Lower leg skin (tissue), 4 donors: ENCODE measurements around the gene ULBP2. TPM values are rescaled to one million over a fixed set of nuclear protein-coding genes. Genes with fewer than 3 reads are reported as not detected.

Experiments used
- DNase-seq, 2 donors: peaks; one replicate each; pipeline ENCODE4 v3.0.0-alpha.2; 2019; ENCODE audit warnings: low spot score in 2 of 2
- H3K4me3 ChIP-seq: fragments of 200-600 bp; sonication (generic); 2 replicates; pipeline ENCODE4 v1.5.1; 2017; ENCODE audit warnings: mild to moderate bottlenecking, low read depth; ENCODE audit not compliant: poor library complexity, severe bottlenecking
- POLR2A ChIP-seq, 2 donors: fragments of 450-650 bp; IDR thresholded peaks; one replicate each; pipeline ENCODE4 v1.6.1; 2016 to 2017; ENCODE audit warnings: antibody characterized with exemption in 2 of 2, mild to moderate bottlenecking in 1 of 2, moderate library complexity in 1 of 2
- WGBS, 2 donors: methylation state at CpG; one replicate each; pipeline ENCODE4 v1.1.5; 2018; 5-methylcytosine and 5-hydroxymethylcytosine counted together
- intact Hi-C: fragments of 100-400 bp; cut with DNase I; formaldehyde crosslinking; loops from one replicate; pipeline ENCODE4 v1.15.0; 2023; ENCODE audit warnings: low total_unique reads
- total RNA-seq, 4 donors: library from RNA; depleted of rRNA; stranded (reverse); fragments of >200 nt; gene quantifications; one replicate each; pipeline ENCODE4 v1.1.0, GENCODE V29; 2016
- TF ChIP-seq, protein P1 (sequence below), 3 donors: fragments of 450-650 bp; IDR thresholded peaks; one replicate each; pipeline ENCODE4 v1.5.1; 2016; ENCODE audit warnings: antibody characterized with exemption in 3 of 3, mild to moderate bottlenecking in 3 of 3, moderate library complexity in 2 of 3

The ULBP2 gene
- total RNA-seq, 4 donors from 2014 or later, result 0.25 to 0.68 TPM; not detected in 2

DNA sequence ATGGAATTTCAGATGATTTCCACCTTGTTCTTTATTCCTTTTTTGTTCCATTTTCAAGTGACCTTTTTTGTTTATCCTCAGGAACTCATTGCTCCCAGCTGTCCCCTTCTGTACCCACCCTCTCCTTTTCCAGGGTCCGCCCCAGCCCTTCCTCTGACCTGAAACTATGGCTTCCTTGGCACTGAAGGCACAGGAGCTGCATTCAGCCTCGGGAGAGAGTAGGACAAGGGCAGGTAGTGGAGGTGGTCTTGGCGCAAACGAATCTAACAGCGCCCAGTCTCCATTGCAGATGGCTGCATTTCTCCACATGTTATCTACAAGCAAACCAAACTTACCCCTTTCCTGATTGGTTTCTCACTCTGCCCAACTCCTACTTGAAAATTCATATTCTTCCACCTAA, 8.8 kb upstream of the ULBP2 start:
- no peak overlapping the region for H3K4me3 ChIP-seq
- DNase-seq, result peak in 1 of 2 donors; percentile 65
- 50 to 70% methylated on average over 5 of the region's 5 CpGs for WGBS, 2 donors
- TF ChIP-seq POLR2A (IDR thresholded peaks at IDR 0.05), result no peak
- TF ChIP-seq, protein P1, sequence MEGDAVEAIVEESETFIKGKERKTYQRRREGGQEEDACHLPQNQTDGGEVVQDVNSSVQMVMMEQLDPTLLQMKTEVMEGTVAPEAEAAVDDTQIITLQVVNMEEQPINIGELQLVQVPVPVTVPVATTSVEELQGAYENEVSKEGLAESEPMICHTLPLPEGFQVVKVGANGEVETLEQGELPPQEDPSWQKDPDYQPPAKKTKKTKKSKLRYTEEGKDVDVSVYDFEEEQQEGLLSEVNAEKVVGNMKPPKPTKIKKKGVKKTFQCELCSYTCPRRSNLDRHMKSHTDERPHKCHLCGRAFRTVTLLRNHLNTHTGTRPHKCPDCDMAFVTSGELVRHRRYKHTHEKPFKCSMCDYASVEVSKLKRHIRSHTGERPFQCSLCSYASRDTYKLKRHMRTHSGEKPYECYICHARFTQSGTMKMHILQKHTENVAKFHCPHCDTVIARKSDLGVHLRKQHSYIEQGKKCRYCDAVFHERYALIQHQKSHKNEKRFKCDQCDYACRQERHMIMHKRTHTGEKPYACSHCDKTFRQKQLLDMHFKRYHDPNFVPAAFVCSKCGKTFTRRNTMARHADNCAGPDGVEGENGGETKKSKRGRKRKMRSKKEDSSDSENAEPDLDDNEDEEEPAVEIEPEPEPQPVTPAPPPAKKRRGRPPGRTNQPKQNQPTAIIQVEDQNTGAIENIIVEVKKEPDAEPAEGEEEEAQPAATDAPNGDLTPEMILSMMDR (IDR thresholded peaks at IDR 0.05), result no peak
- intact Hi-C loops, result loop anchor here (5.0 kb wide), 1 partner anchor 84 kb away; no protein-coding TSS in a partner anchor

DNA sequence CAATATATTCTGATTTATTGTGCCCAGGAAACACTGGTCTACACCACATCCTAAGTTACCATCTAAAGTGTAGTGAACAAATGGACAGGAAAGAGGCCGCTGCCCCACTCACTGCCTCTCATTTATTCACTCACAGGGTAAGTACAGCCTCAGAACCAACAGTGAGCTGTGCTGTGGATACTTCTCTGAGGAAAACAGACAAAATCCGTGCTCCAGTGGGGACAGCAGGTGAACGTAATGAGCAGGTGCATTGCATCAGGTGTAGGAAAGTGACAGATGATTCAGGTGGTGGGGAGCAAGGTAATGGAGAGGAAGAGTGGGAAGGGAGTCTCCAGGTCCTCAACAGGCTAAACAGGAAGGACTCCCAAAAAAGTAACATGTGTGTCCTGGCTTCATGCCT, 8.4 kb upstream of the ULBP2 start:
- peak in 1 of 2 donors; percentile 60 for DNase-seq
- intact Hi-C loops, result loop anchor here (5.0 kb wide), 1 partner anchor 84 kb away; no protein-coding TSS in a partner anchor
- no peak overlapping the region for H3K4me3 ChIP-seq
- WGBS, 2 donors, result 41 to 44% methylated on average over 3 of the region's 3 CpGs
- TF ChIP-seq, protein P1 (IDR thresholded peaks at IDR 0.05), result no peak
- no peak for TF ChIP-seq POLR2A (IDR thresholded peaks at IDR 0.05)

DNA sequence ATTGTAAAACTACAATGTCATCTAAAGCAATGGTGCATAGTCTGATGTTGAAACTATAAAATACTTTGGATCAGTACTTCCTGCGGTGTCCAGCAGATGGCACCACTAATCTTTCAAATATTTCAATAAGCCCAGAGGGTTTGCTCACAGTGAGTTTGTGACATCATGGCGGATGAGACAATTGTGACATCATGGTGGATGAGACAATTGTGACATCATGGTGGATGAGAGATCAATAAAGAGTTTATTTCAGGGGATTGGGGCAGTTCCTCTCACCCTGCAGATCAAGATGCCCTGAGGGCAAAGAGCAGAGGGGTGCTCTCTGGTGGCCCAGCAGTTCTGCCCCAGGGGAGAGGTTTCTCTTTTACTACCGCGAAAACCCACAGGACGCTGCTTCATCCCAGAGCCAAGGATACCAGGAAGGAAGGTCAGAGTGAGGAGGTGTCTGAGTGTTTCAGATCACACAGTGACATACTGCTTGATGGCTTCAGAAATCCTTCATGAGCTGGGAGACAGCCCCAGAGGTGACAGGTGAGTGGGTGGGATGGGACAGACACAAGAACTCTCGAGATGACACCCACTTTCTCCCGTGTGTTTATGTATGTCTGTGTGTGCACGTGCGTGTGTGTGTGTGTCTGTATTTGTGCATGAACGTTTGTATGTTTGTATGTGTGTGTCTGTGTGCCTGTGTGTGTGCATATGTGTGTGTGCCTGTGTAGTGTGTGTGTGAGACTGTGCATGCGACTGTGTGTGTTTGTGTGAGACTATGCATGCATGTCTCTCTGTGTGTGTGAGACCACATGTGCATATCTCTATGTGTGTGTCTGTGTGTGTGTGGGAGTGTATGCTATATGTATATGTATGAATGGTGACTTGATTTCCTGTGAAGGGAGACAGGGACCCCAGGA, 7.3 kb upstream of the ULBP2 start:
- WGBS, 2 donors, result 35 to 37% methylated on average over 11 of the region's 11 CpGs
- intact Hi-C loops, result loop anchor here (5.0 kb wide), 1 partner anchor 83 kb away; no protein-coding TSS in a partner anchor
- TF ChIP-seq POLR2A (IDR thresholded peaks at IDR 0.05), result no peak
- TF ChIP-seq, protein P1 (IDR thresholded peaks at IDR 0.05), result peak in 2 of 3 donors; percentile 4 to 48
- DNase-seq, result peak; percentile 70 to 90
- H3K4me3 ChIP-seq, result no peak overlapping the region

DNA sequence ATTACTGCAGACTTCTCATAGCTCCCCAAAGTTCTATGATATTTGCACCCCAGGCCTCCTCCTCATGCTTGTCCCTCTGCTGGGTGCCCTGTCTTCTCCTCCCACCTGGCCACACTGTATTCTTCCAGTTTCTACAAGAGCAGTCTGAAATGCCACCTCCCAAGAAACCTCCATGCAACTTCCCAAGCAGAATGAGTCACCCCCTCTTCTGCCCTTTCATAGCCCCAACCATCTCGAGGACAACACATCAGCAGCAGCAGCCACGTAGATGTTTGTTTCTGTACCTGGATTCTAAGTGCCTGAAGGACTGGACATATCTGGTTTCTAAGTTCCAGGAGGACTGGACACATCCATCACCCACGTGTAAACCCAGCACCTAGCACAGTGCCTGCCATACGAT, 6.6 kb upstream of the ULBP2 start:
- WGBS, 2 donors, result 55 to 59% methylated on average over 4 of the region's 4 CpGs
- intact Hi-C loops, result no loop called here
- no peak overlapping the region for H3K4me3 ChIP-seq
- DNase-seq, result peak in 1 of 2 donors; percentile 15
- TF ChIP-seq, protein P1 (IDR thresholded peaks at IDR 0.05), result no peak
- no peak for TF ChIP-seq POLR2A (IDR thresholded peaks at IDR 0.05)

DNA sequence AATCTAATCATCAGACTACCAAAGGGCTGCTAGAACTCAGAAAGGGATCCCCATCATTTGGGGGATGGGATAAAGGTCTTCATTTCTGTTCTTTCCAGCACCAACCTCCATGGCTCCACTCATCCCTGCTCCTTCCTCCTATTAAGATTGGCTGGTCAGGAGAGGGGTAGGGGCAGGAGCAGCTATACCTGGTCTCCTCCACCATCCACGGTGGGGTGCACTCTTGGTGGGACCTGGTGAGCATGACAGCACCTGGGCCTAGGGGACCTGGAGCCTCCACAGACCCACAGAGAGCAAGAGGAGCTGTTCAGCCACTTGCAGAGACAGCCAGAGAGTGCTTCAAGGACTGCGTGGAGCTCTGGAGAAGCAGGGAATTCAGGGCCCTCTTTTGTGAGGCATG, 6.1 kb upstream of the ULBP2 start:
- 59 to 63% methylated on average over 2 of the region's 2 CpGs for WGBS, 2 donors
- TF ChIP-seq, protein P1 (IDR thresholded peaks at IDR 0.05), result no peak
- no peak for TF ChIP-seq POLR2A (IDR thresholded peaks at IDR 0.05)
- no peak overlapping the region for H3K4me3 ChIP-seq
- intact Hi-C loops, result no loop called here
- peak in 1 of 2 donors; percentile 53 for DNase-seq
